Dendritic cell treated with granulocyte-macrophage colony-stimulating factor and Interleukin-4, amounts not matched to agents 40 ng/mL and 50 ng/mL, for 4 days (primary cell): ENCODE data around the gene MAST3.
A peak's percentile ranks its signal among the peaks of the same experiment; 100 is the strongest.

ENCODE experiments used
- H3K27ac Mint-ChIP-seq: one replicate; pipeline ENCODE4 v1.8.0; 2022; ENCODE audit warnings: mild to moderate bottlenecking, mixed read lengths
- H3K27me3 Mint-ChIP-seq: one replicate; pipeline ENCODE4 v1.8.0; 2022; ENCODE audit warnings: mild to moderate bottlenecking, mixed read lengths
- H3K36me3 Mint-ChIP-seq: one replicate; pipeline ENCODE4 v1.8.0; 2022; ENCODE audit warnings: low read depth, mixed read lengths
- H3K4me1 Mint-ChIP-seq: one replicate; pipeline ENCODE4 v1.8.0; 2022; ENCODE audit warnings: low read depth, mixed read lengths
- H3K4me3 Mint-ChIP-seq: one replicate; pipeline ENCODE4 v1.8.0; 2022; ENCODE audit warnings: mild to moderate bottlenecking, moderate library complexity, mixed read lengths
- H3K9me3 Mint-ChIP-seq: one replicate; pipeline ENCODE4 v1.8.0; 2022; ENCODE audit warnings: mixed read lengths
- intact Hi-C: fragments of 100-400 bp; cut with micrococcal nuclease; formaldehyde crosslinking; loops from one replicate; pipeline ENCODE4 v1.15.0; 2022

The MAST3 gene

DNA sequence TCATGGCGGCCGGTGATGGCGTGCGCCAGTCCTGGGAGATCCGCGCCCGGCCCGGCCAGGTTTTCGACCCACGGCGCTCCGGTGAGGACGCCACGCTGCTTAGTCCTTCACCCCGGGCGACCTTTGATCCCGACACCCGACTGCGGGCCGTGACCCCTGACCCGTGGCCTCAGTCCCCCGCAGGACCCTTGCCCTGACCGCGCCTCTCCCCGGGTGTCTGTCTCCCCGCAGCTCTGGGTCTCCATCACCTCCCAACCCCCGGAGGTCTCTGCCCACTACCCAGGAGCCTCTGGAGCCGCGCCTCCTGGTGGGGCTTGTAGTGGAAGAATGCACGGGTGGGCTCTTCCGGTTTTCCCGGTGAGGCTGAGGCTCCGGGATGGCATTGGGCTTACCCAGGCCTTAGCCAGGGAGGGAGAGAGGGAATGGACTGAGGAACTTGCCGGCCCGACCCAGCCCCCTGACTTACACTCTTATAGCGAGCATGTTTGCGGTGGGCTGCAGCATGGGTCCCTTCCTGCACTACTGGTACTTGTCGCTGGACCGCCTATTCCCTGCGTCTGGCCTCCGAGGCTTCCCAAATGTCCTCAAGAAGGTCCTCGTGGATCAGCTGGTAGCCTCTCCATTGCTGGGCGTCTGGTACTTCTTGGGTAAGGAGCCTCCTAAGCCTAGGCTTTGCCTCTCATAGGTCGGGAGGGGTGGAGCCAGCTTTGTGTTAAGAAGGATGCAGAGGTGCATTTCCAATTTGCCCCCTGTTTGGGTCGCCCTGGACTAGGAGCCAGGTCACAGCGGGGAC, 96.0 kb downstream of the MAST3 start:
- H3K36me3 Mint-ChIP-seq, result peaks cover 49% of the 10 kb centered on the region
- no peaks in the 10 kb centered on the region for H3K9me3 Mint-ChIP-seq
- H3K27me3 Mint-ChIP-seq, result no peaks in the 10 kb centered on the region
- peaks cover 17% of the 10 kb centered on the region for H3K4me1 Mint-ChIP-seq
- peak overlapping the region; percentile 92 for H3K27ac Mint-ChIP-seq
- intact Hi-C loops, result loop anchor here (2.0 kb wide), 1 partner anchor 21 kb away; the partner anchor contains the start of gene IFI30
- peak overlapping the region; percentile 86 for H3K4me3 Mint-ChIP-seq

DNA sequence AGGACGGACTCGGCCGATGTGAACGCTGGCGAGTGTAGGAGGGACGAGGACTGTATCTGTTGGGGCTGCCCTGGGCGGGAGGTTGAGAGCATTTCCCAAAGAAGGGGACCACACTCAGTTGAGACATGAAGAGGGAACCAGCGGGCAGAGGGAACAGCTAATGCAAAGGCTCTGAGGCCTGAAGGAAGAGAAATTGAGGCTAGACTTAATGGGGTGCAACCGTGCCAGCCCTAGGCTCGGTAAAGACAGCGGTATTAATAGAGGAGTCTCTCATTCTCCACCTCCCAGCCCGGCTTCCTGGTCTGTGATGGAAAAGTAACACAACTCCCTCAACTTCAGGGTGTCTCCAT, 96.6 kb downstream of the MAST3 start:
- H3K4me1 Mint-ChIP-seq, result peaks cover 17% of the 10 kb centered on the region
- peak overlapping the region; percentile 86 for H3K4me3 Mint-ChIP-seq
- no peaks in the 10 kb centered on the region for H3K9me3 Mint-ChIP-seq
- peaks cover 55% of the 10 kb centered on the region for H3K36me3 Mint-ChIP-seq
- peak overlapping the region; percentile 92 for H3K27ac Mint-ChIP-seq
- no peaks in the 10 kb centered on the region for H3K27me3 Mint-ChIP-seq
- intact Hi-C loops, result no loop called here

DNA sequence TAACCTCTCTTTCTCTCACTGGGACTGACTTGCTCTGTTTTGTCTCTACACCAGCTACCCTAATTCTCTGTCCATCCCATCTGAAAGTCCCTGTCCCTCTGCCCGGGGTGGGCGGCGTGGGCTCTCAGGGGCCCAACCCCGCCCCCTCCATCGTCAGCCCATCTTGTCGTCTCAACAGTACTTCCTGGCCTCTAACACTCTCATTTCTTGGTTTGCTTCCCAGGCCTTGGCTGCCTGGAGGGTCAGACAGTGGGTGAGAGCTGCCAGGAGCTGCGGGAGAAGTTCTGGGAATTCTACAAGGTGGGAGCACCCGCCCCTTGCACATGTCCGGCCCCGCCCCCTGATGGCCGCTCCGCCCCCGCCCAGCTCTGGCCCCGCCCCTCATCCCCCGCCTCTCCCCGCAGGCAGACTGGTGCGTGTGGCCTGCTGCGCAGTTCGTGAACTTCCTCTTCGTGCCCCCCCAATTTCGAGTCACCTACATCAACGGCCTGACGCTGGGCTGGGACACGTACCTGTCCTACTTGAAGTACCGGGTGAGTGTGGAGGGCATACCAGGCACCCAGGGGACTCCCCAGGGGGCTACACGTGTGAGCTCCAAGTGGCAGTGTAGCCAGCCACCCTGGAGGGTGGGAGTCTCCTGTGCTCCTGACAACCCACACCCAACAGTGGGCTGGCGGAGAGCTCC, 97.1 kb downstream of the MAST3 start:
- Mint-ChIP-seq H3K27me3 (no peaks in the 10 kb centered on the region), H3K27ac (peak overlapping the region; percentile 92), H3K4me1 (peaks cover 17% of the 10 kb centered on the region), H3K36me3 (peaks cover 60% of the 10 kb centered on the region), H3K4me3 (peak overlapping the region; percentile 86), H3K9me3 (no peaks in the 10 kb centered on the region)
- intact Hi-C loops, result no loop called here

DNA sequence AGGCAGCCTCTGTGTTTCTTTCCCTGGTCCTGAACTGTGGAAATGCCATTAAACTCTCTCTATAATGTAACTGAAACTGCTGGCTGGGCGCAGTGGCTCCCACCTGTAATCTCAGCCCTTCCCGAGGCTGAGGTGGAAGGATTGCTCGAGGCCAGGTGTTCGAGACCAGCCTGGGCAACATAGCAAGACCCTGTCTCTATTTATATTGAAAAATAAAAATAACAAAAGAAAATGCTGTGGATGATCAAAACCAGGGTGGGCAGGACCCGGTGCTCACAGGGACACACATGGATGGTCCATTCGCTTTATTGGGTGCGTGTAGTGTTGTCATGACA, 98.9 kb downstream of the MAST3 start:
- intact Hi-C loops, result no loop called here
- H3K27ac Mint-ChIP-seq, result peak overlapping the region; percentile 22
- H3K9me3 Mint-ChIP-seq, result no peaks in the 10 kb centered on the region
- H3K36me3 Mint-ChIP-seq, result peaks cover 72% of the 10 kb centered on the region
- H3K4me3 Mint-ChIP-seq, result no peak overlapping the region
- H3K4me1 Mint-ChIP-seq, result peaks cover 17% of the 10 kb centered on the region
- no peaks in the 10 kb centered on the region for H3K27me3 Mint-ChIP-seq

DNA sequence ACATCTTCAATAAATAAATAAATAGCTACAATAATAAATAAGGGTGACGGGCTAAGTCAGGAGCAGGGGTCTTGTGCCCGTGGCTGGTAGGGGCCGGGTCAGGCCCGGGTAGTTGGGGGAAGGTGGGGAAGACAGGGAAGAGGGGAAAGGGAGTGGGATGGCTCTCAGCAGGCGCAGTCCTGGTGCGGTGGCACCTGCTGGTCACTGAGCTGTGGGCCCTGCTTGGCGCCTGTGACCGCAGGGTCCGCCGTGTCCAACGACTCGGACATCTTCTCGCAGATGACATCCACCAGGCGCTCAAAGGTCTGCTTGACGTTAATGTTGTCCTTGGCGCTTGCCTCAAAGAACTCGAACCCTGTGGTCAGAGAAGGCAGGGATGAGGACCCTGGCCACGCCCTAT, 99.7 kb downstream of the MAST3 start:
- H3K27ac Mint-ChIP-seq, result no peak overlapping the region
- H3K27me3 Mint-ChIP-seq, result peaks cover 4% of the 10 kb centered on the region

DNA sequence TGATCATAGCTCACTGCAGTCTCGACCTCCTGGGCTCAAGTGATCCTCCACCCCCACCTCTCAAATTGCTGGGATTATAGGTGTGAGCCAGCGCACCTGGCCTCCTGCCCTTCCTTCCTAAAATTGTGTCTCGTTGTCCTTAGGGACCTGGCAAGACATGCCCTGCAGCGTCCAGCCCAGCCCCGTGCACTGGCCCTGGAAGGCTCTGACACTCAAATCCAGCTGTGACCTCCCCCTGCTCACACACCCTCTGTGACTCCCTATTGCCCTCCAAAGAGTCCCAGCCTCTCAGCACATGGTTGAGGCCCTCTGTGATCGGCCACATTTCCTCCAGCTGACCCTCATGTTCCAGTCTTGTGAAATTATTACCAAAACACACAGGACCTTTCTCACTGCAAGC, 100.4 kb downstream of the MAST3 start:
- no peak overlapping the region for H3K27ac Mint-ChIP-seq

More for the DNA sequence above, 99.7 kb downstream of the MAST3 start:
- no peak overlapping the region for H3K4me3 Mint-ChIP-seq
- peaks cover 80% of the 10 kb centered on the region for H3K36me3 Mint-ChIP-seq
- H3K4me1 Mint-ChIP-seq, result peaks cover 23% of the 10 kb centered on the region
- intact Hi-C loops, result no loop called here
- H3K9me3 Mint-ChIP-seq, result no peaks in the 10 kb centered on the region

DNA sequence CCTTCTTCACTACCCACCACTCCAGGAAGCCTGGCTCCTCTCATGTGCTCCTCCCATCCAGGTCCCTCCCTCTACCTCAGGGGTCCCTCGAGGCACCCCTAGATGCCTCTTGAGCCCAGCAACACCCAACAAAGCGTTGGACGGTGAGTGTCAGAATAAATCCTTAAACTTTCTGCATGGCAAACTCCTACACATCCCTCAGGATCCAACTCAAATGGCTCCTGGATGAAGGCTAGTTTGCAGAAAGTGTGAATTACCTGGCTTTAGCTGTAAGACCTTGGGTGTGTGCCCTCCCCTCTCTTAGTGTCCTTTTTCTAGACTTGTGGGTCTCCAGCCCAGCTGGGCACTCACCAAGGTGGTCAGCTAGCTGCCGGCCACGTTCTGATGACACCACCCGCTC, 100.8 kb downstream of the MAST3 start:
- H3K27me3 Mint-ChIP-seq, result peaks cover 9% of the 10 kb centered on the region
- intact Hi-C loops, result no loop called here

More for the DNA sequence above, 100.4 kb downstream of the MAST3 start:
- no peak overlapping the region for H3K4me3 Mint-ChIP-seq
- H3K36me3 Mint-ChIP-seq, result peaks cover 82% of the 10 kb centered on the region
- H3K27me3 Mint-ChIP-seq, result peaks cover 4% of the 10 kb centered on the region
- H3K4me1 Mint-ChIP-seq, result peaks cover 29% of the 10 kb centered on the region
- H3K9me3 Mint-ChIP-seq, result no peaks in the 10 kb centered on the region
- intact Hi-C loops, result no loop called here

More for the DNA sequence above, 100.8 kb downstream of the MAST3 start:
- Mint-ChIP-seq H3K4me3 (no peak overlapping the region), H3K9me3 (no peaks in the 10 kb centered on the region), H3K27ac (no peak overlapping the region), H3K36me3 (peaks cover 80% of the 10 kb centered on the region), H3K4me1 (peaks cover 34% of the 10 kb centered on the region)
